ENCODE results near the gene RPL39L. TPM values are rescaled to one million over a fixed set of nuclear protein-coding genes. Genes with fewer than 3 reads are reported as not detected.

The RPL39L gene
- total and polyA plus RNA-seq, 3 donors from 2014 or later, result 93.0 to 421 (median 101) TPM

DNA sequence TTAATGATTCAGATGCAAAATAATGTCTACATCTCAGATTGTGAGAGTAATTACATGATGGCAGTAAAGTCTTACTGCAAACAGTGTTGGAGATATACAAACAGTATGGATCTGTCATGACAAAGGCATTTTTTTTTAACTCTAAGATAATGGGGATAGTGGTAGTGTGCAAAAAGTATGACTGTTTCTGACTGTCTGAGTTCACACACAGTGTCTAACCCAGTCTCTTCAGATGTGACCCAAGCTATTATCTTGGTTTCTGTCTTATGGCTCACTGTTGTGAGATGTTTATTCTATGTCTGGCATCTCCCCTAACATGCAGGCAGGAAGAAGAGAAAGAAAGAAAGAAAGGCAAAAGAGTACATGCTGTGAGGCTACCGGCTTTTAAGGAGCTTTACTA, 17.0 kb downstream of the RPL39L start:
- TF ChIP-seq POLR2A (IDR thresholded peaks at IDR 0.05), result no peak
- TF ChIP-seq, protein P1, sequence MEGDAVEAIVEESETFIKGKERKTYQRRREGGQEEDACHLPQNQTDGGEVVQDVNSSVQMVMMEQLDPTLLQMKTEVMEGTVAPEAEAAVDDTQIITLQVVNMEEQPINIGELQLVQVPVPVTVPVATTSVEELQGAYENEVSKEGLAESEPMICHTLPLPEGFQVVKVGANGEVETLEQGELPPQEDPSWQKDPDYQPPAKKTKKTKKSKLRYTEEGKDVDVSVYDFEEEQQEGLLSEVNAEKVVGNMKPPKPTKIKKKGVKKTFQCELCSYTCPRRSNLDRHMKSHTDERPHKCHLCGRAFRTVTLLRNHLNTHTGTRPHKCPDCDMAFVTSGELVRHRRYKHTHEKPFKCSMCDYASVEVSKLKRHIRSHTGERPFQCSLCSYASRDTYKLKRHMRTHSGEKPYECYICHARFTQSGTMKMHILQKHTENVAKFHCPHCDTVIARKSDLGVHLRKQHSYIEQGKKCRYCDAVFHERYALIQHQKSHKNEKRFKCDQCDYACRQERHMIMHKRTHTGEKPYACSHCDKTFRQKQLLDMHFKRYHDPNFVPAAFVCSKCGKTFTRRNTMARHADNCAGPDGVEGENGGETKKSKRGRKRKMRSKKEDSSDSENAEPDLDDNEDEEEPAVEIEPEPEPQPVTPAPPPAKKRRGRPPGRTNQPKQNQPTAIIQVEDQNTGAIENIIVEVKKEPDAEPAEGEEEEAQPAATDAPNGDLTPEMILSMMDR (IDR thresholded peaks at IDR 0.05), result no peak
- Histone ChIP-seq H3K36me3 (ENCODE audit: low read depth, missing control alignments) (no peaks in the 10 kb centered on the region), H3K27ac (no peak overlapping the region), H3K4me1 (no peaks in the 10 kb centered on the region), H3K27me3 (no peaks in the 10 kb centered on the region), H3K4me3 (no peak overlapping the region), H3K9me3 (no peaks in the 10 kb centered on the region)
- no peak for DNase-seq
- intact Hi-C loops (cut with DNase I; ENCODE audit: low total_unique reads), result no loop called here
- 85 to 89% methylated on average over 1 of the region's 1 CpG for WGBS, 2 donors

DNA sequence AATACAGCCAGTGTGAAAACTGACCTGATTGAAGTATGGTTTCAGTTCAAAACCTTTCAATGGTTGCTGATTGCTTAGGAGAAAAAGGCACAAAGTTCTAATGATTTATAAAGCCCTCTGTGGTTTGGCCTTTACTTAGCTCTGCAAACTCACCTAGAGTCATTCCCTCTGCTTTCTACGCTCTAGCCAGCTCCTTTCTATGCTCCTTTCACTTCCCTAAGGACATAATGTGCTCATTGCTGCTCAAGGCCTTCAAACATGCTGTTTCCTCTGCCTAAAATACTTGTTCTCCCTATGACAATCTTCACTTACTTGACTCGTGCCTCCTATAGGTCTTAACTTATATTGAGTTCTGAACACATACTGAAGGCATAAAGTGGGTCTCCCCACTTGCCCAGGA, 19.0 kb downstream of the RPL39L start:
- H3K4me1 ChIP-seq, result no peaks in the 10 kb centered on the region
- H3K4me3 ChIP-seq, result no peak overlapping the region
- no peaks in the 10 kb centered on the region for H3K27me3 ChIP-seq
- intact Hi-C loops (cut with DNase I; ENCODE audit: low total_unique reads), result no loop called here
- 78 to 85% methylated on average over 2 of the region's 2 CpGs for WGBS, 2 donors
- no peaks in the 10 kb centered on the region for H3K36me3 ChIP-seq (ENCODE audit: low read depth, missing control alignments)
- TF ChIP-seq, protein P1 (IDR thresholded peaks at IDR 0.05), result no peak
- no peak for TF ChIP-seq POLR2A (IDR thresholded peaks at IDR 0.05)
- DNase-seq, result no peak
- no peak overlapping the region for H3K27ac ChIP-seq
- H3K9me3 ChIP-seq, result no peaks in the 10 kb centered on the region

DNA sequence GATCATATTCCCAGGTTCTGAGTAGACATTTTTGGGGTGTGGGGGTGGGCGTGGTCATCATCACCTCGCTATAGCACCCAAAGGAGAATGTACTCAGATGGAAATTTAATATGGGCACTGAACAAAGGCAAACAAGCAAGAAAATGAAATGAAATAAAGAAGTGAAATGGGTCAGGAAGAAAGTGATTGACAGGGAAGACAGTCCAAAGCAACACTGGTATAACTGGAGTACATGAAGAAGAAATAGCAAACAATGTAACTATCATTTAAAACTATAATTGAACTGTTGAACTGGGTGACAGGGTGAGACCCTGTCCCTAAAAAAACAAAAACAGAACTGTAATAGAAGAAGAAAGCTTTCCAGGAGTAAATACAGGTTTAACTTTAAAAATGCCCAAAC, 24.8 kb downstream of the RPL39L start:
- H3K27me3 ChIP-seq, result no peaks in the 10 kb centered on the region
- TF ChIP-seq, protein P1 (IDR thresholded peaks at IDR 0.05), result no peak
- no peak for TF ChIP-seq POLR2A (IDR thresholded peaks at IDR 0.05)
- intact Hi-C loops (cut with DNase I; ENCODE audit: low total_unique reads), result no loop called here
- no peaks in the 10 kb centered on the region for H3K36me3 ChIP-seq (ENCODE audit: low read depth, missing control alignments)
- H3K4me1 ChIP-seq, result no peaks in the 10 kb centered on the region
- no peak for DNase-seq
- H3K4me3 ChIP-seq, result no peak overlapping the region
- WGBS, 2 donors, result 89 to 98% methylated on average over 2 of the region's 2 CpGs
- no peaks in the 10 kb centered on the region for H3K9me3 ChIP-seq
- H3K27ac ChIP-seq, result no peak overlapping the region

DNA sequence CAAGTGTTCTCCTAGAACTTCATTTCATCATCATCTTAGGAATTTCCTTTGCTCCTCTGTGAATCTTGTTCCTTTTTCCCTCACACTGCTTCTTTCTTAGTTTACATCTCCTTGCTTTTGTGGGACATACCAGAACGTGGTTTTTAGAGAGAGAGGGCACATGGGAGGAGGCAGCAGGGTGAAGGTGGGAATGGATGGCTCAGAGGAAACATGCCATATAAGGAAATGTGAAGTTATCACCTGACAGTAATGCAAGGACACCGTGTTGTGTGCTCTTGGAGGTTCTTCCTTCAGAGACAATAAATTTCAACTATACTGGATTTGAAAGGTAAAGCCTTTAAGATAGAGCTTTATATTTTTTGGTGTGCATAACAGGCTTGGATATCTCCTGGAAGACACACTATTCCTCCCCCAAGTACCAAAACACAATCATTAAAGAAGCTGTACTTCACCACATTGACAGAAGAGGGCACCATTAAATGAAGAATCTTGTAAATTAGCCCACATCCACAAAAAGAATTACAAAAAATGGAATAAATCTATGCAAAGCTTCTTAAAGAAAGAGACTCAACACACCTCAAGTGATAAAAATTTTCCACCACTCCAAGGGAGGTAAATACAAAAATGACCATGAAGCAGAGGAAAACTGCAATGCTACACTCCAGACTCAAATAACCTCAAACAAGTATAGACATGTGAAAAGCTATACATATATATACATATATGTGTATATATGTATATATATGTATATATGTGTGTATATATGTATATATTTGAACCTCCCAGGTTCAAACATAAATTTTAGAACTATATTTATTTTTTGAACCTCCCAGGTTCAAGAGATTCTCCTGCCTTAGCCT, 26.1 kb downstream of the RPL39L start:
- Histone ChIP-seq H3K4me1 (no peaks in the 10 kb centered on the region), H3K27me3 (no peaks in the 10 kb centered on the region), H3K27ac (no peak overlapping the region), H3K4me3 (no peak overlapping the region), H3K9me3 (no peaks in the 10 kb centered on the region), H3K36me3 (ENCODE audit: low read depth, missing control alignments) (no peaks in the 10 kb centered on the region)
- TF ChIP-seq, protein P1 (IDR thresholded peaks at IDR 0.05), result peak in 2 of 3 experiments; percentile 27 to 53
- TF ChIP-seq POLR2A (IDR thresholded peaks at IDR 0.05), result no peak
- DNase-seq, result no peak
- intact Hi-C loops (cut with DNase I; ENCODE audit: low total_unique reads), result no loop called here
- 33 to 52% methylated on average over 2 of the region's 2 CpGs for WGBS, 2 donors

DNA sequence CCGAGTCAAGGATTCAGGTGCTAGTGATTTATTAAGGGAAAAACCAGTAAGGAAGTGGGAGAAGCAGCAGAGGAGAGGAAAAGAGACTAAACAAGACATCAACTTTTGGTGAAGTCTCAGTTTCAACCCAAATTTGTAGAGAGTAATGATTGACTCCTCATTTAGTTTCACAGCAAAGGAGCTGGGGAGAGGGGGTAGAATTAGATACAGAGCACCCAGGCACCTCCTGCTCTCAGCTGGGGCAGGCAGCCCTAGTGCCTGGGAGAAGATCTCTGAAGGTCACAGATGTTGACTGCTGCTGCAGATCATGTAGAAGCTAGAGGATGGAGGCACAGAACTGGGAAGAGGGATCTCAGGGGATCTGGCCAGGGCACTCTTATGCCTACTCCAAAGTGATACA, 29.1 kb downstream of the RPL39L start:
- Histone ChIP-seq H3K27me3 (no peaks in the 10 kb centered on the region), H3K36me3 (ENCODE audit: low read depth, missing control alignments) (no peaks in the 10 kb centered on the region), H3K9me3 (no peaks in the 10 kb centered on the region), H3K4me1 (no peaks in the 10 kb centered on the region), H3K4me3 (no peak overlapping the region), H3K27ac (no peak overlapping the region)
- 83 to 96% methylated on average over 1 of the region's 1 CpG for WGBS, 2 donors
- no peak for TF ChIP-seq POLR2A (IDR thresholded peaks at IDR 0.05)
- TF ChIP-seq, protein P1 (IDR thresholded peaks at IDR 0.05), result no peak
- DNase-seq, result no peak
- intact Hi-C loops (cut with DNase I; ENCODE audit: low total_unique reads), result no loop called here

Measured in testis (tissue), 3 donors.